Measurements from ENCODE around the gene ARL15. TPM values are rescaled to one million over a fixed set of nuclear protein-coding genes. Genes with fewer than 3 reads are reported as not detected.

Gene ARL15
- total and polyA plus RNA-seq, 4 donors: 5.7 to 66.2 (median 14.9) TPM

GRCh38 chr5:54292866-54293265 is 17.5 kb downstream of the ARL15 start:
- Histone ChIP-seq H3K4me1 (ENCODE audit: control insufficient read depth in 5 of 5, insufficient read depth in 5 of 5, low read length in 5 of 5) (peaks cover 0 to 17% (median 0%) of the 10 kb centered on the region in 5 donors), H3K9me3 (ENCODE audit: control insufficient read depth in 4 of 4, insufficient read depth in 3 of 4, low read length in 3 of 4) (peaks cover 0 to 3% (median 0%) of the 10 kb centered on the region in 4 donors), H3K27ac (ENCODE audit: low read depth in 1 of 2, low read length in 1 of 2) (no peak overlapping the region), H3K27me3 (ENCODE audit: control insufficient read depth in 3 of 3, insufficient read depth in 3 of 3, low read length in 2 of 3) (no peaks in the 10 kb centered on the region), H3K9ac (ENCODE audit: insufficient read depth in 1 of 2, low read length in 2 of 2) (no peak overlapping the region), H3K36me3 (ENCODE audit: control insufficient read depth in 4 of 4, insufficient read depth in 4 of 4, low read length in 4 of 4) (no peaks in the 10 kb centered on the region), H3K4me3 (no peak overlapping the region)
- ATAC-seq (ENCODE audit: insufficient read depth, low FRiP score): no peak
- 94 to 100% methylated on average over 1 of the region's 1 CpG for WGBS, 2 donors
- no peak for DNase-seq
- TF ChIP-seq CTCF (IDR thresholded peaks at IDR 0.05; ENCODE audit: control extremely low read depth, extremely low read depth): no peak

GRCh38 chr5:54291498-54291897 is 18.9 kb downstream of the ARL15 start:
- no peak overlapping the region for H3K27ac ChIP-seq (ENCODE audit: low read depth in 1 of 2, low read length in 1 of 2)
- H3K27me3 ChIP-seq (ENCODE audit: control insufficient read depth in 3 of 3, insufficient read depth in 3 of 3, low read length in 2 of 3): no peaks in the 10 kb centered on the region
- no peaks in the 10 kb centered on the region for H3K36me3 ChIP-seq (ENCODE audit: control insufficient read depth in 4 of 4, insufficient read depth in 4 of 4, low read length in 4 of 4)
- ATAC-seq (ENCODE audit: insufficient read depth, low FRiP score): no peak
- 66 to 98% methylated on average over 3 of the region's 3 CpGs for WGBS, 2 donors
- no peak for DNase-seq
- no peak overlapping the region for H3K9ac ChIP-seq (ENCODE audit: insufficient read depth in 1 of 2, low read length in 2 of 2)
- H3K9me3 ChIP-seq (ENCODE audit: control insufficient read depth in 4 of 4, insufficient read depth in 3 of 4, low read length in 3 of 4): peaks cover 0 to 3% (median 0%) of the 10 kb centered on the region in 4 donors
- H3K4me1 ChIP-seq (ENCODE audit: control insufficient read depth in 5 of 5, insufficient read depth in 5 of 5, low read length in 5 of 5): peaks cover 0 to 8% (median 0%) of the 10 kb centered on the region in 5 donors
- H3K4me3 ChIP-seq: no peak overlapping the region
- TF ChIP-seq CTCF (IDR thresholded peaks at IDR 0.05; ENCODE audit: control extremely low read depth, extremely low read depth): no peak

GRCh38 chr5:54289769-54290168 is 20.6 kb downstream of the ARL15 start:
- DNase-seq (no peak), ATAC-seq (ENCODE audit: insufficient read depth, low FRiP score) (no peak)
- no peak overlapping the region for H3K27ac ChIP-seq (ENCODE audit: low read depth in 1 of 2, low read length in 1 of 2)
- peaks cover 0 to 2% (median 0%) of the 10 kb centered on the region in 5 donors for H3K4me1 ChIP-seq (ENCODE audit: control insufficient read depth in 5 of 5, insufficient read depth in 5 of 5, low read length in 5 of 5)
- no peaks in the 10 kb centered on the region for H3K27me3 ChIP-seq (ENCODE audit: control insufficient read depth in 3 of 3, insufficient read depth in 3 of 3, low read length in 2 of 3)
- H3K9me3 ChIP-seq (ENCODE audit: control insufficient read depth in 4 of 4, insufficient read depth in 3 of 4, low read length in 3 of 4): peaks cover 0 to 3% (median 0%) of the 10 kb centered on the region in 4 donors
- 95 to 98% methylated on average over 1 of the region's 1 CpG for WGBS, 2 donors
- TF ChIP-seq CTCF (IDR thresholded peaks at IDR 0.05; ENCODE audit: control extremely low read depth, extremely low read depth): no peak
- H3K36me3 ChIP-seq (ENCODE audit: control insufficient read depth in 4 of 4, insufficient read depth in 4 of 4, low read length in 4 of 4): no peaks in the 10 kb centered on the region
- H3K4me3 ChIP-seq: no peak overlapping the region
- H3K9ac ChIP-seq (ENCODE audit: insufficient read depth in 1 of 2, low read length in 2 of 2): no peak overlapping the region

Measured in lung (tissue), 12 donors.